ENCODE data around the gene SEMA4C.

Gene SEMA4C

GRCh38 chr2:96882906-96883305, 13.0 kb upstream of the SEMA4C start:
- no peak for DNase-seq (ENCODE audit: low spot score)
- TF ChIP-seq, protein P1, sequence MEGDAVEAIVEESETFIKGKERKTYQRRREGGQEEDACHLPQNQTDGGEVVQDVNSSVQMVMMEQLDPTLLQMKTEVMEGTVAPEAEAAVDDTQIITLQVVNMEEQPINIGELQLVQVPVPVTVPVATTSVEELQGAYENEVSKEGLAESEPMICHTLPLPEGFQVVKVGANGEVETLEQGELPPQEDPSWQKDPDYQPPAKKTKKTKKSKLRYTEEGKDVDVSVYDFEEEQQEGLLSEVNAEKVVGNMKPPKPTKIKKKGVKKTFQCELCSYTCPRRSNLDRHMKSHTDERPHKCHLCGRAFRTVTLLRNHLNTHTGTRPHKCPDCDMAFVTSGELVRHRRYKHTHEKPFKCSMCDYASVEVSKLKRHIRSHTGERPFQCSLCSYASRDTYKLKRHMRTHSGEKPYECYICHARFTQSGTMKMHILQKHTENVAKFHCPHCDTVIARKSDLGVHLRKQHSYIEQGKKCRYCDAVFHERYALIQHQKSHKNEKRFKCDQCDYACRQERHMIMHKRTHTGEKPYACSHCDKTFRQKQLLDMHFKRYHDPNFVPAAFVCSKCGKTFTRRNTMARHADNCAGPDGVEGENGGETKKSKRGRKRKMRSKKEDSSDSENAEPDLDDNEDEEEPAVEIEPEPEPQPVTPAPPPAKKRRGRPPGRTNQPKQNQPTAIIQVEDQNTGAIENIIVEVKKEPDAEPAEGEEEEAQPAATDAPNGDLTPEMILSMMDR (IDR thresholded peaks at IDR 0.05; ENCODE audit: extremely low read depth, missing control alignments), result no peak

GRCh38 chr2:96882230-96882629, 12.3 kb upstream of the SEMA4C start:
- TF ChIP-seq, protein P1 (IDR thresholded peaks at IDR 0.05; ENCODE audit: extremely low read depth, missing control alignments), result no peak
- DNase-seq (ENCODE audit: low spot score), result no peak

DNA sequence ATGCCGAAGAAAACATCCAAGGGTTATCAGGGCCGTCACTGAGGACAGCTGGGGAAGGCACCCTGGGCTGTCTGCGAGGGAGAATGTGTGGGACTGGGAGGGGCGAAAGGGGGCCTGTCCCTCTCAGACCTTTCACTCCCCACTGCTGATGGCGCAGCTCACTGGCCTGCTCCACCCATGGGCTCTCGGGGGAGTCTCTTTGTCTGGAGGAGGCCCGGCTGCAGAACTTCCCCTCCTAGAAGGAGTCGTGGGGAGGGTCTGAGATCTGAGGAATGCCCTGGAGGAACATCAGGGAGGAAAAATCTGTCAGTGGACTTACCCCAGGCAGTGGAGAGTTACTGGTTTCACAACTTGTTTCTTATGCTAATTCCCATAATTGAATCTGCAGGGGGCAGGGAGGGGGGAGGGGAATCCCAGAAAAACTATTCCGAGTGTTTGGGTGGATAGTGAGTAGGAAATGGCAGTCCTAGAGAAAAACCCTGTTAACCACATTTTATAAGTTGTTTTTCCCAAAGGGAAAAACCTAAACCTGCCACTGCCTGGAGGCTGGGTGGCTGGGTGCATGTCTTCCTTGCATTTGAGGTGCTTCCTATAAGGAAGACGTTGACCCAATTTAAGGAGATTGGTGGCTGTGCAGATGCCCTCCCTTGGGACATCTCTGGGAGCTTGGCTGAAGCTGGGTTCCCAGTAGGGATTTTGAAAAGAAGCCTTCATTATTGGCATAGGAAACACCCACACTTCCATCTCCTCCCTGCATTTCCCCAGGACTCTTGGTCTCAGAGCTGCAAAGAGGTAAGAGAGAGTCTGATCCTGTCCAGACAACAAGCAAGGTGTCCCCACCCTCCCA, 11.7 kb upstream of the SEMA4C start:
- DNase-seq (ENCODE audit: low spot score), result no peak
- TF ChIP-seq, protein P1 (IDR thresholded peaks at IDR 0.05; ENCODE audit: extremely low read depth, missing control alignments), result no peak

DNA sequence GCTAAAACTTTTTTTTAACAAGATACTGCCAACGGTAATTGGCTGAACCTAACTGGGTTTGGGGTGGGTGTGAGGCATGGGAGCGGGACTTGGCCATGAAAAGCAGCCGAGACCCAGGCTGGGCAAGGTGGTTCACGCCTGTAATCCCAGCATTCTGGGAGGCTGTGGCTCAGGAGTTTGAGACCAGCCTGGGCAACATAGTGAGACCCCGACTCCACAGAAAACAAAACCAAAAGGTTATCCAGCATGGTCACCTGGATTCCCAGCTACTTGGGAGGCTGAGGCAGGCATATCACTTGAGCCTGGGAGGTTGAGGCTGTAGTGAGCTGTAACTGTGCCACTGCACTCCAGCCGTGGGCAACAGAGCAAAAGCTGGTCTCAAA, 11.0 kb upstream of the SEMA4C start:
- DNase-seq (ENCODE audit: low spot score), result no peak
- TF ChIP-seq, protein P1 (IDR thresholded peaks at IDR 0.05; ENCODE audit: extremely low read depth, missing control alignments), result no peak

- TF ChIP-seq, protein P1 (IDR thresholded peaks at IDR 0.05; ENCODE audit: extremely low read depth, missing control alignments), result no peak
- DNase-seq (ENCODE audit: low spot score), result no peak
Measured at GRCh38 chr2:96879545-96880040, 9.7 kb upstream of the SEMA4C start.

DNA sequence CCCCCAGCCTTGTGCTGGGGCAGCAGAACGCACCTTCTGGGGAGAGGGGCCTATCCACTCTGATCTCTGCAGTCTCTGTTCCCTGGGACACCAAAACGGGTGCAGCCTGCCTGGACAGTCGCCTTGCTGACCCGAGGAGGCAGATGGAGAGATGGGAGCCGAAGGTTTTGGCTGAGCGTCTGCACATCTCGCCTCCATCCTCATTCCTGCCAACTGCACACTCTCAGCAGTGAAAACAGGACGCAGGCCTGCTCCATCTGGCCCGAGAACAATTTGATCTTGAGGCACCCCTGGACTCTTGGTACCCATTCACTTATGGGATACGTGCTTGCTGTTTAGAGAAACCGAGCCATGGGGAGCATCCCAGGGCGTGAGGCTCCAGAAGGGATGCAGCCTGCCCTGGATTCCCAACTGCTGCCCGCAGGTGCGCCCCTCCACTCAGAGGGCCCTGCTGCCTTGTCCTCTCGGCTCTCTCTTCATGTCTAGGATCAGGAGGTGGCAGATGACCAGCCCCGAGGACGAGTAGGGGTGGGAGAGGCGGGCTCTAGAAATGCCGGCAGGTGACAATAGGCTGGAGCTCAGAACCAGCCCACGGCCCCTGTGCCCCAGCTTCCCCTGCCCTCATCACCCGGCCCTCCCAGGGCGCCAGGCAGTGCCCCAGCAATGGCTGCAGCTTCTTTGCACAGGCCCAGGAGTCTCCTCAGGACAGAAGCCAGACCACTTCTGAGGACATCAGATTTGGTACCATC, 9.1 kb upstream of the SEMA4C start:
- no peak for DNase-seq (ENCODE audit: low spot score)
- TF ChIP-seq, protein P1 (IDR thresholded peaks at IDR 0.05; ENCODE audit: extremely low read depth, missing control alignments), result no peak

GRCh38 chr2:96878171-96878570, 8.3 kb upstream of the SEMA4C start:
- no peak for DNase-seq (ENCODE audit: low spot score)
- TF ChIP-seq, protein P1 (IDR thresholded peaks at IDR 0.05; ENCODE audit: extremely low read depth, missing control alignments), result no peak
